GM12801 (cell line): Measurements from ENCODE around the gene CA10.

ENCODE experiments used
- TF ChIP-seq, protein P1 (sequence below): IDR thresholded peaks from one replicate; pipeline ENCODE4 v1.5.1; 2011; ENCODE audit warnings: control low read depth; ENCODE audit not compliant: insufficient read length; ENCODE audit errors: extremely low read depth

CA10 gene

DNA sequence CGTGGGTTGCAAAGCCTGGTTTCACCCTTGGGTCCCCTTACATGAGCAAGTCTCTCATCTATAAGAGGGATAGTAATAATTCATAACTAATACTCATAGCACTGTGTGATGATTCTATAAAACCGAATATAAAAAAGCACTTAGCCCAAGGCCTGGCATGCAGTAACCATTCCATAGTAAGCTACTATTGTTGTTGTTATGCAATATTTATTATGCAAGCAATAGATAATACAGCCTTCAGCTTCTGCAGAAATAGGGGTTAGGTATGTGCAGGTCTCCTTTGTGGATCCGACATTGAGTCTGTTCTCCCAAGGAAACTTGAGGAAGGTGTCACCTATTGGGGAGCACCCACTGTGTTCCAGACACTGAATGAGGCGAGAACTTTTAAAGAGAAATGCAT lies 497.1 kb downstream of the CA10 start:
- TF ChIP-seq, protein P1, sequence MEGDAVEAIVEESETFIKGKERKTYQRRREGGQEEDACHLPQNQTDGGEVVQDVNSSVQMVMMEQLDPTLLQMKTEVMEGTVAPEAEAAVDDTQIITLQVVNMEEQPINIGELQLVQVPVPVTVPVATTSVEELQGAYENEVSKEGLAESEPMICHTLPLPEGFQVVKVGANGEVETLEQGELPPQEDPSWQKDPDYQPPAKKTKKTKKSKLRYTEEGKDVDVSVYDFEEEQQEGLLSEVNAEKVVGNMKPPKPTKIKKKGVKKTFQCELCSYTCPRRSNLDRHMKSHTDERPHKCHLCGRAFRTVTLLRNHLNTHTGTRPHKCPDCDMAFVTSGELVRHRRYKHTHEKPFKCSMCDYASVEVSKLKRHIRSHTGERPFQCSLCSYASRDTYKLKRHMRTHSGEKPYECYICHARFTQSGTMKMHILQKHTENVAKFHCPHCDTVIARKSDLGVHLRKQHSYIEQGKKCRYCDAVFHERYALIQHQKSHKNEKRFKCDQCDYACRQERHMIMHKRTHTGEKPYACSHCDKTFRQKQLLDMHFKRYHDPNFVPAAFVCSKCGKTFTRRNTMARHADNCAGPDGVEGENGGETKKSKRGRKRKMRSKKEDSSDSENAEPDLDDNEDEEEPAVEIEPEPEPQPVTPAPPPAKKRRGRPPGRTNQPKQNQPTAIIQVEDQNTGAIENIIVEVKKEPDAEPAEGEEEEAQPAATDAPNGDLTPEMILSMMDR: no peak

DNA sequence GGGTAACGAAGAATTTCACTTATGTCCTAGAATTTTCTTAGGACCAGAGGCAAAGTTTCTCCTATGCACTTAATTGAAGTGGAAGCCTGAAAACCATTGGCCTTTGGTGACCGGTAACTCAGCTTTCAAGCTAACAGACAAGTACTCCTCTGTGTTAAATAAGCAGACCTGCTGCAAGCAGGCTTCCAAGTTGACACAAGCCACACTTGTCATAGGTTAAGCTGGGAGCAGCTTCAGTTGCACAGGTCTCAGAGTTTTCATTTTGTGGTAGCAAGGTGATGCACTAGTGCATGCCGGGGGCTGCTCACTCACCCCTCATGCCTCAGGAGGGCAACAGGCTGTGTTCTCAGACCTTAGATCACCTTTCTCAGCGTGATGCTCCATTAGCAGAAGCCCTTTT lies 498.2 kb downstream of the CA10 start:
- TF ChIP-seq, protein P1: no peak

DNA sequence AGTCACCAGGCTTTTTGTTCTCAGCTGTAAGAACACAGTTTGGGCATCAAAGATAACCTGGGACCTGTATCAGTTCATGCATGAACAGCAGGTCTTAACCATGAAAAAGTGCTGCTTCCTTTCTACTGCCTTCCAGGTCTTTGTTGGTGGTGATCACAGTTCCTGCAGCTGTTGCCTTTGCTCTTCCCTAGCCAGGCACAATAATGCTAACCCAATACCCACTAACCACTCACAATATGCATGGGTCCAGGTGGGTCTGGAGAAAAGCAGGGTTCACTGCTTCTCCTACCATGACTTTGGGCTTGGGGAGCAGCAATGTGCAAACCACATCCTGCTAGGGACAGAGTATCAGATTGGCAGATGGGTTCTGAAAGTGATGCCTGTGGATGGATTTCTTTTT lies 501.3 kb downstream of the CA10 start:
- TF ChIP-seq, protein P1: no peak

DNA sequence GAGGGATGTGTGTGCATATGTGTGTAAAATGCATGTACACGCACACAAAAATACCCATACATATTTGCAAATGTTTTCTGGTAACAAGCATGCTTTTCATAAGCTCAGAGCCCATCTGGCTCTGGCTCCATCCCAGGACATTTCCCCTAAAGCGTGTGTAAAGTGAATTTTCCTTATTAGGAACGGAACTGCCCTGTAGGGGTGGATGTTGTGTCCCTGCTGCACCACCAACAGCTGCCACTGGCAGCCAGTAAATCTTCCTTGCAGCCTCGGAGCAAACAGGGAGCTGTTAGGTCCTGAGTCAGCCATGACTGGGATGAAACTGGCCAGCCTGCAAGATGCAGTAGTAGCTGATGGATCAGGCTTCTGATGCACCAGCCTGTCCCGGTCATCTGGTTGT lies 504.6 kb downstream of the CA10 start:
- TF ChIP-seq, protein P1: no peak

DNA sequence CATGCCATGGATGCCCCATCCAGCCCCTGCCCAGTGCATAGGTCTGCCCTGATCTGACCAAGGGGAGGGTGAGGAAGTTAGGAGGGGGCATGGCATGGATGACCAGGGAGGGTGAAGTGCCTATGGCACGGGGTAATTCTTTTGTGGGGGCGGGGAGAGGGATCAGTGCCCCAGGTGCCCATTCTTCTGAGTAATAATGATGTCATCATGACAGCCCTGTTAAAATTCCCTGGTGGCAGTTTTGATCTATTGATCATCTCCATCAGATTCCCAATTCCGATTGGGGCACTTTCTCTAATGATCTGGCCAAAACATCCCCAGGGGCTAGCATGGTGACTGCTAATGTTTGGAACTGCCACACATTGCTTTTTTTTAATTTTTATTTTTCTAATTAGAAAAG lies 506.0 kb downstream of the CA10 start:
- TF ChIP-seq, protein P1: no peak

DNA sequence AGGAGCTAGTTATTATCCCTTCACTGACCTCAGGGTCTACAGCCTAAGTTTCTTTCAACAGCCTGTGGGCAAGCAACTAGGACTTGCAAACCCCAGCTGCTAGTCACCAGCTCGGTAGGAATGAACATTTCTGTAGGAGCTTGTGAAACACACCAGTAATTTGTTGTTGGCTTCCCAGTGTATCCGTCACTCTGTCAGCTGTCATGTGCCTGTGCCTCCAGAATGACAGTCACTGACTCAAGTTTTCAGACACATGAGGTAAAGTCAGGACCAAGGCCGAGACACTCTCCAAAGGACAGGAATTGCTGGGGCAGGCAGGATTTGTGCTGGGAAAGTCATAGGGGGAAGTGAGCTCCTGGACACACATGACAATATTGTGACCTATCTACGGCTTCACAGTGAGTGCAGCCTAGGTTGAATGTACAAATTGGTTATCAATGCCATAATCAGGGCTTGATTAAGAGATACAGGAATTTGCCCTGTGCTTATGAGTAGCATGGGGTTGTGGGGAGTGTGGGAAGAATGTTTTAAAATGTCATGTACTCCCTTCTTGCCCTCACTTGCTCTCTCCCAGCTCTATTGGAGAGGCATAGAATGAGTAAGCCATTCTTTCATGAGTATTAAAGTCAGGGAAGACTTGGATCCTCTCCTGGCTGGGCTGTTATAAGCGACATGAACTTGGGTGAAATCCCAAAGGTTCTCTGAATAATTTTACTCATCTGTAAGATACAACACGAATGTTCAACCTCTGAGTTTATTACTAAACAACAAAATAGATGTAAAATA lies 506.8 kb downstream of the CA10 start:
- TF ChIP-seq, protein P1: no peak

DNA sequence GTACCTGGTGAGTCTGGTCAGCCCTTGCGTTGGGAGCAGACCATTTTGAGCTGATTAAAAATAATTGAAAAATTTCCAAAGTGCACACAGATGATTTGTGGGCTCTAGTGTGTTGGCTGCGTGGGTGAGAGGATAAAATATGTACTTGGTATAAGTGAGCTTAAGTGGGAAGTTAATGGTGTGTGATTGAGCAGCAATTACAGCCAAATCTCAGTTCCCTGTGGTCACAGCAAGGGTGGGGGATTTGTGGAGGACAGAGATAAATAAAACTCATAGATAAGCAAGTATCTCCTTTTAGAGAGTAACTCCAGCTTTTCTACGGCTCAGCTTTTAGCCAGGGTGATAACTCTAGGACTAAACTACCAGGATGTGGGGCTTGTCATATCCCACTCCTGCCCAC lies 507.7 kb downstream of the CA10 start:
- TF ChIP-seq, protein P1: no peak
